SK-N-MC (cell line): ENCODE data around the gene EED.
A peak's percentile ranks its signal among the peaks of the same experiment; 100 is the strongest.
"Not testable (repeated sequence)": the region's sequence is repeated elsewhere in the genome, so short reads cannot be mapped to it uniquely, and the experiment has no call there.

ENCODE experiments used
- DNase-seq: peaks from one replicate; pipeline ENCODE4 v3.0.0-alpha.2; 2011; ENCODE audit warnings: low read depth, low spot score
- H3K27ac ChIP-seq: fragments of 200-600 bp; sonication (generic); 2 replicates; pipeline ENCODE4 v1.5.1; 2016; ENCODE audit warnings: mixed run types
- H3K36me3 ChIP-seq: fragments of 200-600 bp; sonication (generic); 2 replicates; pipeline ENCODE4 v1.6.1; 2017; ENCODE audit warnings: antibody characterized with exemption, low read length, mixed read lengths; ENCODE audit not compliant: insufficient read depth
- H3K4me3 ChIP-seq: fragments of 200-600 bp; sonication (generic); 2 replicates; pipeline ENCODE4 v1.5.1; 2016
- H3K9ac ChIP-seq: fragments of 200-600 bp; sonication (generic); 2 replicates; pipeline ENCODE4 v1.8.0; 2017; ENCODE audit warnings: mixed run types, mixed read lengths; ENCODE audit not compliant: insufficient read length
- H3K9me3 ChIP-seq: fragments of 200-600 bp; sonication (generic); 2 replicates; pipeline ENCODE4 v1.6.1; 2017; ENCODE audit warnings: low read depth, mild to moderate bottlenecking, antibody characterized with exemption, low read length, moderate library complexity, mixed read lengths
- EZH2 ChIP-seq: fragments of 200-600 bp; sonication (generic); IDR thresholded peaks from one replicate; pipeline ENCODE4 v1.6.1; 2017; ENCODE audit warnings: antibody characterized with exemption
- FOXP2 ChIP-seq: optimal IDR thresholded peaks from 2 replicates; pipeline ENCODE3; 2011; ENCODE audit warnings: mild to moderate bottlenecking, moderate library complexity; ENCODE audit not compliant: insufficient read depth; ENCODE audit errors: extremely low read length, control extremely low read depth
- POLR2AphosphoS5 ChIP-seq: IDR thresholded peaks from 2 replicates; pipeline ENCODE4 v1.6.1; 2012; ENCODE audit warnings: mild to moderate bottlenecking, low read depth, low read length, borderline replicate concordance

EED gene

GRCh38 chr11:86288776-86289507 is 44.4 kb downstream of the EED start:
- Histone ChIP-seq H3K9ac (no peak overlapping the region), H3K36me3 (peaks cover 4% of the 10 kb centered on the region; the same call in 1 of the 2 replicates), H3K9me3 (no peaks in the 10 kb centered on the region), H3K27ac (peak overlapping the region; percentile 37; the same call in 1 of the 2 replicates), H3K4me3 (no peak overlapping the region)
- TF ChIP-seq FOXP2 (no peak), POLR2AphosphoS5 (no peak), EZH2 (no peak)
- no peak for DNase-seq

- not testable (repeated sequence) for H3K4me3 ChIP-seq, DNase-seq, H3K27ac ChIP-seq, H3K9ac ChIP-seq, H3K9me3 ChIP-seq, H3K36me3 ChIP-seq
Observed at GRCh38 chr11:86289508-86290280, 45.1 kb downstream of the EED start.

- Histone ChIP-seq H3K4me3 (no peak overlapping the region), H3K9ac (no peak overlapping the region), H3K27ac (no peak overlapping the region), H3K9me3 (no peaks in the 10 kb centered on the region), H3K36me3 (no peaks in the 10 kb centered on the region)
- TF ChIP-seq POLR2AphosphoS5 (no peak), FOXP2 (no peak), EZH2 (no peak)
- no peak for DNase-seq
Observed at GRCh38 chr11:86291466-86292262, 47.1 kb downstream of the EED start.

- Histone ChIP-seq H3K27ac (no peak overlapping the region), H3K4me3 (no peak overlapping the region), H3K9me3 (no peaks in the 10 kb centered on the region), H3K36me3 (no peaks in the 10 kb centered on the region), H3K9ac (no peak overlapping the region)
- TF ChIP-seq EZH2 (no peak), POLR2AphosphoS5 (no peak), FOXP2 (no peak)
- DNase-seq, result no peak
Observed at GRCh38 chr11:86292912-86293616, 48.5 kb downstream of the EED start.

- no peak overlapping the region for H3K4me3 ChIP-seq
- H3K9ac ChIP-seq, result no peak overlapping the region
- H3K9me3 ChIP-seq, result no peaks in the 10 kb centered on the region
- H3K36me3 ChIP-seq, result no peaks in the 10 kb centered on the region
- no peak for DNase-seq
- no peak for TF ChIP-seq EZH2
- TF ChIP-seq FOXP2, result no peak
- TF ChIP-seq POLR2AphosphoS5, result no peak
- H3K27ac ChIP-seq, result no peak overlapping the region
Observed at GRCh38 chr11:86294026-86294425, 49.5 kb downstream of the EED start.

- no peaks in the 10 kb centered on the region for H3K9me3 ChIP-seq
- no peak overlapping the region for H3K27ac ChIP-seq
- peaks cover 6% of the 10 kb centered on the region; the same call in 1 of the 2 replicates for H3K36me3 ChIP-seq
- no peak for DNase-seq
- TF ChIP-seq FOXP2 (no peak), POLR2AphosphoS5 (no peak), EZH2 (no peak)
- H3K4me3 ChIP-seq, result peak overlapping the region; percentile 84
- peak overlapping the region; percentile 72 for H3K9ac ChIP-seq
Observed at GRCh38 chr11:86301742-86302091, 57.2 kb downstream of the EED start.

GRCh38 chr11:86302092-86302793 is 57.7 kb downstream of the EED start, which contains the start of gene HIKESHI:
Gene HIKESHI, plus strand, starts transcription at chr11:86302240. Its CDS starts 209 bp downstream, at chr11:86302449.
- Histone ChIP-seq H3K4me3 (peak within 1 kb of the TSS; percentile 84), H3K9ac (peak within 1 kb of the TSS; percentile 89), H3K9me3 (no peaks in the 10 kb centered on the region), H3K27ac (0 out of 2 replicates have a peak within 1 kb of the TSS, but pooled peaks have one; percentile 23), H3K36me3 (peaks cover 6% of the 10 kb centered on the region; the same call in 1 of the 2 replicates)
- peak; percentile 92 for DNase-seq
- TF ChIP-seq EZH2, result no peak
- peak; percentile 78 for TF ChIP-seq FOXP2
- TF ChIP-seq POLR2AphosphoS5, result peak; percentile 87
